HFFc6 (cell line): ENCODE measurements around the gene SAMD13. TPM values are rescaled to one million over a fixed set of nuclear protein-coding genes. Genes with fewer than 3 reads are reported as not detected.

Source experiments
- DNase-seq: peaks from one replicate; pipeline ENCODE4 v3.0.0-alpha.2; 2018
- H3K27ac Mint-ChIP-seq: 2 replicates; pipeline ENCODE4 v1.8.0; 2020; ENCODE audit warnings: mild to moderate bottlenecking, mixed read lengths
- H3K27me3 Mint-ChIP-seq: 2 replicates; pipeline ENCODE4 v1.8.0; 2021; ENCODE audit warnings: mild to moderate bottlenecking, moderate library complexity, mixed read lengths; ENCODE audit not compliant: insufficient read depth
- H3K36me3 Mint-ChIP-seq: 2 replicates; pipeline ENCODE4 v1.8.0; 2021; ENCODE audit warnings: low read depth, mixed read lengths
- H3K4me1 Mint-ChIP-seq: 2 replicates; pipeline ENCODE4 v1.8.0; 2020; ENCODE audit warnings: low read depth, mixed read lengths
- H3K4me3 Mint-ChIP-seq: 2 replicates; pipeline ENCODE4 v1.8.0; 2020; ENCODE audit warnings: mild to moderate bottlenecking, moderate library complexity, mixed read lengths
- H3K9me3 Mint-ChIP-seq: 2 replicates; pipeline ENCODE4 v1.8.0; 2020; ENCODE audit warnings: mild to moderate bottlenecking, mixed read lengths
- CTCF ChIP-seq: fragments of 200-600 bp; sonication (generic); IDR thresholded peaks from 2 replicates; pipeline ENCODE4 v1.5.0; 2021; ENCODE audit warnings: antibody characterized with exemption, mild to moderate bottlenecking
- total RNA-seq, 6 experiments: library from RNA; stranded (reverse); fragmentation: NEBNext Ultra II Directional; extraction: Animal tissue kit (Norgen Biotek cat#: 25700); gene quantifications; 2 replicates in 1 of 6; 3 replicates in 5 of 6; pipeline ENCODE4 v1.2.3, GENCODE V29; 2021

Gene SAMD13
- total RNA-seq, 6 experiments from 2014 or later: 0.36 to 1.1 (median 0.45) TPM

DNA sequence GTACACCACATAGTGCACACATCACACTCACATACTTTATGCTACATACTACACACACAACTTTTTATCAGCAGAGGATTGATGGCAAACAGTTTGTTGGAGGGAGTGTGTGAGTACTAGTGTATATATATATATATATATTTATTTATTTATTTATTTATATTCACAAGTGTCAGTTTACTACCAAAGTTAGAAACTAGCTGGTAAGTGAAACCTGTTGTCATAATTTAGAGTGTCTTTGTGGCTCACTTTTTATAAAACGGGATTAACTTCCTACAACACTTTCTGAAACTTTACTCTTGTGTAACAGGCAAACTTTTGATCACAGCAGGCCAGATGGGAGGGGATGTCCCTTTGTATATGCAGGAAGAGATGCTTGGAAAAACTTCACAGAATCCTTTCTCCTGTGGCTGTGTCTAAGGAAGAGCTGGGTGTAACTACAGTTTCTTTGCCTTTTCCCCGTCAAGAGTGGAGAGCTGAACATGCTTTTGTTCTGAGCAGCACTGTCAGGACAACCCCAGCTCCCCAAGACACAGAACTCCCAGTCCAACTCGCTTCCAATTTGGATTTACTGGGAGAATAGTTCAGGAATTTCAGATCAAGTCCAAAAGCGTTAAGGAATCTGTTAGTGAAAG, 1.9 kb upstream of the SAMD13 start:
- no peak for TF ChIP-seq CTCF
- Mint-ChIP-seq H3K36me3 (peaks cover 15% of the 10 kb centered on the region), H3K4me1 (peaks cover 74% of the 10 kb centered on the region), H3K4me3 (peak overlapping the region; percentile 89), H3K27me3 (no peaks in the 10 kb centered on the region), H3K27ac (peak overlapping the region; percentile 89), H3K9me3 (no peaks in the 10 kb centered on the region)
- DNase-seq: no peak

DNA sequence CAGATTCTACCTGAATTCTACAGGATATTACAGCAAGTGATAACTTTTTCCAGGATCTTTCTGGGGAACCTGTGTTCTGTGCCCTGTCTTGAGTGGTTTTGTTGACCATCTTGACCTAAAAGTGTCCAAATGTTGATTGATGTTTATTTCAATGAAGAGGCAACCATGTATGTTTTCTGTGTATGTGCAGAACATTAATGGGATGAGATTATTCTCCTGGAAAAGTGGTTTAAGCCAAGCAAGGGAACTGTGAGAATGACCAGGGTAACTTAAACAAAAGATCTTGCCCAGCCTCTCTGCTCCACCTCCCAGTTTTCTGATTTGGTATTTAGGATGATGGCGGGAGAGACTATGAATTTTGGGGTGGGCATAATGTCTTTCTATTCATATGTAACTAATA, 1.0 kb upstream of the SAMD13 start:
- TF ChIP-seq CTCF: no peak

DNA sequence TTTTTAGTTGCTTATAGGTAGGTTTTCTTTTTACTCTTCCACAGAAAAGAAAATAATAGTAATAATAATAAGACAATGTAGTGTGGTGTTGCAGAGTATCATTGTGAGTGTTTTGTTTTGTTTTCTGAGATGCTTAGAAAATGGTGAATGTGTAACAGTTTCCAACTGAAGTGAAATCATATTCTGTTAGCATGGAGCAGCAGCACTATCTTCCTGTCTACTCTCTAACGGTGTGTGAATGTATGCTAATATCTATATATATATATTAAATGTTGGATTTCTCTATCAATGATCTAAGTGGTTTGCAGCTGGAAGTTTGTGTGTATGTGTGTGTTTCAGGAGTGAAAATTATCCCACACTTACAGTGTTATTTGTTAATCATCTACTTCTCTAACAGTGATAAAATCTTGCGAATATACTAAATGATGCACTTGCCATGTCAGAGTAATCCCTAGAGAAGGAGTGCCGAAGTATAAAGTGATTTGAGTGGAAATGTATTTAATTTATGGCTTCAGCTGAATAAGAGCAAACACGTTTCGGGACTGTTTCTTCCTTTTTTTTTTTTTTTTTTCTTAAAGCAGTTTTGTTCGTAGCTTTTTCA, 377 bp downstream of the SAMD13 start:
- Mint-ChIP-seq H3K9me3 (no peaks in the 10 kb centered on the region), H3K27ac (peak overlapping the region; percentile 64), H3K4me3 (peak overlapping the region; percentile 85), H3K36me3 (no peaks in the 10 kb centered on the region), H3K4me1 (peaks cover 68% of the 10 kb centered on the region), H3K27me3 (no peaks in the 10 kb centered on the region)
- no peak for TF ChIP-seq CTCF
- no peak for DNase-seq

More for the DNA sequence above, 1.0 kb upstream of the SAMD13 start:
- peak overlapping the region; percentile 85 for H3K4me3 Mint-ChIP-seq
- H3K27me3 Mint-ChIP-seq: no peaks in the 10 kb centered on the region
- H3K27ac Mint-ChIP-seq: peak overlapping the region; percentile 64
- DNase-seq: no peak
- peaks cover 11% of the 10 kb centered on the region for H3K36me3 Mint-ChIP-seq
- H3K9me3 Mint-ChIP-seq: no peaks in the 10 kb centered on the region
- peaks cover 76% of the 10 kb centered on the region for H3K4me1 Mint-ChIP-seq

GRCh38 chr1:84303314-84303830, 1.9 kb downstream of the SAMD13 start:
- H3K9me3 Mint-ChIP-seq: no peaks in the 10 kb centered on the region
- H3K27ac Mint-ChIP-seq: peak overlapping the region; percentile 64
- no peak for DNase-seq
- H3K36me3 Mint-ChIP-seq: no peaks in the 10 kb centered on the region
- H3K4me3 Mint-ChIP-seq: peak overlapping the region; percentile 85
- no peaks in the 10 kb centered on the region for H3K27me3 Mint-ChIP-seq
- no peak for TF ChIP-seq CTCF
- H3K4me1 Mint-ChIP-seq: peaks cover 54% of the 10 kb centered on the region

DNA sequence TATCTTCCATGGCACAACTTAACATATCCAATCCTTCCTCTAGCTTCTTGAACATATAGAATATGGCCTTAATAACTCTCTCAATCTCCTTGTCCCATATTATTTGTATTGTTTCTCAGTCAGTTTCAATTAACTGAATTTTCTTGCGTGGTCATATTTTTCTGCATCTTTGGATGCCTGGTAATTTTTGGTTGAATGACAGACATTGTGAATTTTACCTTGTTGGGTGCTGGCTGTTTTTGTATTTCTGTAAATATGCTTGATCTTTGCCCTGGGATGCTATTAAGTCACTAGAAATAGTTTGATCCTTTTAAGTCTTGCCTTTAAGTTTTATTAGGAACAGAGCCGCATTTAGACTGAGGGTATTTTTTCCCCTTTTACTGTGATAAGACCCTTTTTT, 5.9 kb downstream of the SAMD13 start:
- no peaks in the 10 kb centered on the region for H3K27me3 Mint-ChIP-seq
- H3K9me3 Mint-ChIP-seq: no peaks in the 10 kb centered on the region
- H3K36me3 Mint-ChIP-seq: no peaks in the 10 kb centered on the region
- no peak overlapping the region for H3K4me3 Mint-ChIP-seq
- TF ChIP-seq CTCF: no peak
- DNase-seq: no peak
- no peak overlapping the region for H3K27ac Mint-ChIP-seq
- H3K4me1 Mint-ChIP-seq: peaks cover 19% of the 10 kb centered on the region
